Gastrocnemius medialis (tissue), 4 donors: Measurements from ENCODE around the gene CACNA2D3. TPM values are rescaled to one million over a fixed set of nuclear protein-coding genes. Genes with fewer than 3 reads are reported as not detected.

Source experiments
- ATAC-seq, 2 donors: fragments of 150-250 bp; one replicate each; pipeline ENCODE4 v1.9.1; 2016
- DNase-seq, 2 donors: peaks; one replicate each; pipeline ENCODE4 v3.0.0-alpha.2; 2019
- H3K27ac ChIP-seq, 4 donors: fragments of 200-600 bp; sonication (generic); 1 replicate in 1 of 4; 2 replicates in 3 of 4; pipeline ENCODE4 v1.5.1; 2016 to 2018; ENCODE audit warnings: mild to moderate bottlenecking in 2 of 4, moderate library complexity in 1 of 4
- H3K27me3 ChIP-seq, 3 donors: fragments of 200-600 bp; sonication (generic) in 2 of 3; 1 replicate in 1 of 3; 2 replicates in 2 of 3; pipeline versions ENCODE4 v1.5.1 to v1.6.0; 2016 to 2019; ENCODE audit warnings: mild to moderate bottlenecking in 1 of 3, moderate library complexity in 1 of 3
- H3K36me3 ChIP-seq, 2 donors: fragments of 200-600 bp; sonication (generic) in 1 of 2; one replicate each; pipeline ENCODE4 v1.5.1; 2017 to 2018
- H3K4me1 ChIP-seq, 2 donors: fragments of 200-600 bp; sonication (generic) in 1 of 2; one replicate each; pipeline ENCODE4 v1.5.1; 2016 to 2017; ENCODE audit warnings: mild to moderate bottlenecking in 2 of 2
- H3K4me3 ChIP-seq, 4 donors: fragments of 200-600 bp; sonication (generic) in 3 of 4; 1 replicate in 1 of 4; 2 replicates in 3 of 4; pipeline ENCODE4 v1.5.1; 2016 to 2019; ENCODE audit warnings: mild to moderate bottlenecking in 2 of 4
- H3K9me3 ChIP-seq, 3 donors: fragments of 200-600 bp; sonication (generic) in 2 of 3; 1 replicate in 1 of 3; 2 replicates in 2 of 3; pipeline ENCODE4 v1.5.1; 2016 to 2019
- POLR2A ChIP-seq, 2 donors: fragments of 450-650 bp; IDR thresholded peaks; one replicate each; pipeline ENCODE4 v1.6.1; 2017; ENCODE audit warnings: antibody characterized with exemption in 2 of 2, mild to moderate bottlenecking in 2 of 2, moderate library complexity in 2 of 2
- in situ Hi-C, 4 donors: fragments of 200-750 bp; cut with MboI; loops; one replicate each; pipeline versions ENCODE4 v1.15.0 to v1.8.0; 2017; ENCODE audit warnings: low sequenced_read_pairs in 4 of 4
- intact Hi-C: fragments of 100-400 bp; cut with DNase I; formaldehyde crosslinking; loops from one replicate; pipeline ENCODE4 v1.15.1; 2023; ENCODE audit warnings: low total_unique reads
- total RNA-seq, 4 donors: library from RNA; depleted of rRNA; stranded (reverse); fragments of >200 nt; gene quantifications; one replicate each; pipeline versions ENCODE4 v1.1.0 to v1.2.3, GENCODE V29; 2016
- TF ChIP-seq, protein P1 (sequence below), 5 experiments: fragments of 450-650 bp in 3 of 5; fragments of 200-600 bp in 2 of 5; sonication (generic) in 2 of 5; IDR thresholded peaks in 4 of 5; conservative IDR thresholded peaks in 1 of 5; 1 replicate in 4 of 5; 2 replicates in 1 of 5; pipeline ENCODE4 v1.5.1; 2016 to 2019; ENCODE audit warnings: antibody characterized with exemption in 5 of 5, mild to moderate bottlenecking in 3 of 5, moderate library complexity in 3 of 5

Gene CACNA2D3
- total RNA-seq, 4 donors from 2014 or later: 4.7 to 14.4 (median 7.1) TPM

DNA sequence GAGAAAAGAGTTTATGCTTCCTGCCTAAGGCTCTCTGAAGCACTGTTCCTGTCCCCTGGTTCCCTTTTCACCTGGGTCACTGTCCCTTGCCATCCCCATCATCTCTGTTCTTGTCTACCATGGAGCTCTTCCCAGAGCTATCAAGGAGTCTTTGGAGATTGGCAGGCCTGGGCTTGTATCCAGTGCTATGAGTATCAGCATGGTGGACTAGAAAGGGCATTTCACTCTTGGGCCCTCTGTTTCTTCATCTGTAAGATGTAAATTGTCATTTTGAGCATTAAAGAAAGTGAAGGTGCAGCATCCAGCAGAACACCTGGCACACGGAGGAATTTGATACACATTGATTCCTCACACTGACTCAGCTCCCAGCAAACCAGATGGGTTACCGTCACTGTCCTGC lies 388.2 kb downstream of the CACNA2D3 start:
- Histone ChIP-seq H3K27me3 (no peaks in the 10 kb centered on the region), H3K36me3 (no peaks in the 10 kb centered on the region), H3K9me3 (no peaks in the 10 kb centered on the region), H3K27ac (no peak overlapping the region), H3K4me3 (no peak overlapping the region), H3K4me1 (no peaks in the 10 kb centered on the region)
- intact Hi-C loops (no loop called here), in situ Hi-C loops (no loop called here)
- DNase-seq (no peak), ATAC-seq (no peak)
- no peak for TF ChIP-seq POLR2A (IDR thresholded peaks at IDR 0.05)
- TF ChIP-seq, protein P1, sequence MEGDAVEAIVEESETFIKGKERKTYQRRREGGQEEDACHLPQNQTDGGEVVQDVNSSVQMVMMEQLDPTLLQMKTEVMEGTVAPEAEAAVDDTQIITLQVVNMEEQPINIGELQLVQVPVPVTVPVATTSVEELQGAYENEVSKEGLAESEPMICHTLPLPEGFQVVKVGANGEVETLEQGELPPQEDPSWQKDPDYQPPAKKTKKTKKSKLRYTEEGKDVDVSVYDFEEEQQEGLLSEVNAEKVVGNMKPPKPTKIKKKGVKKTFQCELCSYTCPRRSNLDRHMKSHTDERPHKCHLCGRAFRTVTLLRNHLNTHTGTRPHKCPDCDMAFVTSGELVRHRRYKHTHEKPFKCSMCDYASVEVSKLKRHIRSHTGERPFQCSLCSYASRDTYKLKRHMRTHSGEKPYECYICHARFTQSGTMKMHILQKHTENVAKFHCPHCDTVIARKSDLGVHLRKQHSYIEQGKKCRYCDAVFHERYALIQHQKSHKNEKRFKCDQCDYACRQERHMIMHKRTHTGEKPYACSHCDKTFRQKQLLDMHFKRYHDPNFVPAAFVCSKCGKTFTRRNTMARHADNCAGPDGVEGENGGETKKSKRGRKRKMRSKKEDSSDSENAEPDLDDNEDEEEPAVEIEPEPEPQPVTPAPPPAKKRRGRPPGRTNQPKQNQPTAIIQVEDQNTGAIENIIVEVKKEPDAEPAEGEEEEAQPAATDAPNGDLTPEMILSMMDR (IDR thresholded peaks at IDR 0.05 in 4 of 5, conservative IDR thresholded peaks at IDR 0.05 in 1 of 5): no peak

DNA sequence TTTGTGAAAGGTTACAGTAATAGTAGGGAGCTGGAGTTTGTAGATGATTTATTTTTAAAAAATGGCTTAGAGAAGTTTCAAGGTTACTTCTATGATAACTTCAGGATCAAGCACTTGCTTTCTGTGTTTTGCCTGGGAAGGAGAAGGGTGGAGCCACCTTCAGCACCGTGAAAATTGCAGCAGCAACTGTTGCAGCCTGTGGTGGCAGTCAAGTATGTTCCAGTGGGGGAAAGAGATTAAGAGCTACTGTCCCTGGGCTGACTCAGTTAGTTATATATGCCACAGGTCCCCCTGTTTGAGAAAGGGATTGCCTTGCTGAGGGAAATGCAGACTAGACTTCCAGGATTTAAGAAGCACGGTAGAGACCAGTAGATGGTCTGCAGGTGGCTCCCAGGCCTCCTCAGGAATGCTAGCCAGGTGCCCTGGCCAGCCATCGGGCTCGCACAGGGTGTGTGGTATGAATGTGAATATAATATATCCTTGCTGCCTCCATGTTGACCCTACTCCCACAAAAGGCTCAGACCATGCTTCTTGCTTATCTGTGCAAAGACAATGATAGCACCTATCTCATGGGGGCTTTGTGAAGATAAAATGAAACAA lies 389.5 kb downstream of the CACNA2D3 start:
- ATAC-seq (no peak), DNase-seq (no peak)
- no peaks in the 10 kb centered on the region for H3K27me3 ChIP-seq
- intact Hi-C loops: no loop called here
- H3K4me1 ChIP-seq: no peaks in the 10 kb centered on the region
- H3K36me3 ChIP-seq: no peaks in the 10 kb centered on the region
- H3K9me3 ChIP-seq: no peaks in the 10 kb centered on the region
- TF ChIP-seq, protein P1 (IDR thresholded peaks at IDR 0.05 in 4 of 5, conservative IDR thresholded peaks at IDR 0.05 in 1 of 5): no peak
- no peak for TF ChIP-seq POLR2A (IDR thresholded peaks at IDR 0.05)
- H3K27ac ChIP-seq: no peak overlapping the region
- no peak overlapping the region for H3K4me3 ChIP-seq
- in situ Hi-C loops: no loop called here

DNA sequence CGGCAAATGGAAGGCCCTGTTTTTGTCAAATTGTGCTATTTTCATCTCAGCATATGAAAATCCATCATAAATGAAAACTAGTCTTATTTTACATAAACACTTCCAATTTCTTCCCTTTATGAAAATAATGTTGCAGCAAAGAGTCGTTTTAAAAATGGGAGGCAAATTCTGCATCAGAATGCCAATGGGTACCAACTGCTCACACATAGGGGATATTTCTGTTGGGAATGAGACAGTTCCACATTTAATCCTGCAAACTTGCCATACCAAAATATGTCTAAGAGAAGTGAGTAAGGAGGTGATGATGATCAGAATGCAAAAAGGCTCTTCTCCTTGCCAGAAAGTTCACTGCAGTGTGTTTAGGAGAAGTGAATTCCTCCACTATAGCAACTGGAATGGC lies 391.7 kb downstream of the CACNA2D3 start:
- intact Hi-C loops (no loop called here), in situ Hi-C loops (no loop called here)
- DNase-seq (no peak), ATAC-seq (no peak)
- Histone ChIP-seq H3K36me3 (no peaks in the 10 kb centered on the region), H3K4me1 (no peaks in the 10 kb centered on the region), H3K9me3 (no peaks in the 10 kb centered on the region), H3K27ac (no peak overlapping the region), H3K4me3 (no peak overlapping the region), H3K27me3 (no peaks in the 10 kb centered on the region)
- TF ChIP-seq POLR2A (IDR thresholded peaks at IDR 0.05): no peak

DNA sequence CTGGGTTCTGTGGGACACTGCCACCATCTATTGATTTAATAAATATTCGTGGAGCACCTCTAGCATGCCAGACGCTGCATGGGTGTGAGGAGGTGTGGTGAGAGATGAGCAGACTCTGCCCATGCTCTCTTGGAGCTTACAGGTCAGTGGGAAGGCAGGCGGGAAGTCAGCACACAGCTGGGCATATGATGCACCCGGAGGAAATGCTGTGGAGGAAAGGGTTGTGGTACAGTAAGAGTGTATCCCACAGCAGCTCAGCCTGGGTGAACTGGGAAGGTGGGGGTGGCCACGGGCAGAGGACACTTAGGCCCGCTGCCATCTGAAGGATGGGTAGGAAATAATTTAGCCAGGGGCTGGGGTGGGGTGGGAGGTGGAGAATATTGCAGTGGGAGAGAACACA lies 392.1 kb downstream of the CACNA2D3 start:
- Histone ChIP-seq H3K9me3 (no peaks in the 10 kb centered on the region), H3K27me3 (no peaks in the 10 kb centered on the region), H3K4me1 (no peaks in the 10 kb centered on the region), H3K4me3 (no peak overlapping the region), H3K36me3 (no peaks in the 10 kb centered on the region), H3K27ac (no peak overlapping the region)
- no peak for DNase-seq
- in situ Hi-C loops: no loop called here
- TF ChIP-seq POLR2A (IDR thresholded peaks at IDR 0.05): no peak
- TF ChIP-seq, protein P1 (IDR thresholded peaks at IDR 0.05 in 4 of 5, conservative IDR thresholded peaks at IDR 0.05 in 1 of 5): no peak
- intact Hi-C loops: no loop called here
- ATAC-seq: no peak

DNA sequence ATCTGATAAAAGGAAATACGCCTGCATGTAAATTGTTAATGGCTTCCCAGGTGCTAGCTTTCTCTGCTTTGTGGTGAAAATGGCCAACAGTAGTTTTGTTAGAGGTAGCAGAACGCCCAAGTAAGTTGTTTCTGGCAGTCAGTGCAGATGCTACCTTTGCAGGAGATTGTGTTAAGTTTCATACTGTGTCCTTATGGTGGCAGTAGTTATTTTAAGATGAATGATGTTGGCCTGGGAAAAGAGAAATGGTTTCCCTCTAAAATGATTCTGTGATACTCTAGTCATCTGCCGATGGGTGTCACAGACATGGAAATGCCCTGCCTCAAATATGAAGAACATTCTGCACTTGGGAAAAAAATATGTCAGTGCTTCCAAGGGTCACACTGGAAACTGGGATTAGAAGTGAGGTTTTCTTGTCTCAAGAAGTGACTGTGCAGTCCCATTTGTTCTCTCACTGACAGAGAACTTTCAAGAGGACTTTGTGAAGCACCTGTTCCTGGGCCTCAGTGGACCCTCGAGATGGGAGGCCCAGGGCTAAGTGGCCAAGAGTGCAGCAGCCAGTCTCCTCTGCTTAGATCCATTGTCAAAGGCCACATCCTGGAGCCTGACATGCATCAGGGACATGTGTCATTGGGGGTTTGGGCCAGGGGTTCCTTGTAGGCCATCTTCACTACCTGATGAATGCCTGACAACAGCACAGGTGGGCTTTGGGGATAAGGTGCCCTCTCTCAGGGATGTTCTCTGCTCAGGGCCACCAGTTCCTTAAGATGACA lies 393.3 kb downstream of the CACNA2D3 start:
- intact Hi-C loops (no loop called here), in situ Hi-C loops (no loop called here)
- no peaks in the 10 kb centered on the region for H3K36me3 ChIP-seq
- no peak overlapping the region for H3K27ac ChIP-seq
- H3K9me3 ChIP-seq: no peaks in the 10 kb centered on the region
- H3K4me1 ChIP-seq: no peaks in the 10 kb centered on the region
- no peak for TF ChIP-seq POLR2A (IDR thresholded peaks at IDR 0.05)
- TF ChIP-seq, protein P1 (IDR thresholded peaks at IDR 0.05 in 4 of 5, conservative IDR thresholded peaks at IDR 0.05 in 1 of 5): no peak
- DNase-seq: no peak
- no peak overlapping the region for H3K4me3 ChIP-seq
- no peak for ATAC-seq
- no peaks in the 10 kb centered on the region for H3K27me3 ChIP-seq
